ENCODE measurements around the gene DEFB129. TPM values are rescaled to one million over a fixed set of nuclear protein-coding genes. Genes with fewer than 3 reads are reported as not detected.
"Not testable (repeated sequence)": the region's sequence is repeated elsewhere in the genome, so short reads cannot be mapped to it uniquely, and the experiment has no call there.

Gene DEFB129
- total RNA-seq, 6 donors from 2014 or later: not detected

DNA sequence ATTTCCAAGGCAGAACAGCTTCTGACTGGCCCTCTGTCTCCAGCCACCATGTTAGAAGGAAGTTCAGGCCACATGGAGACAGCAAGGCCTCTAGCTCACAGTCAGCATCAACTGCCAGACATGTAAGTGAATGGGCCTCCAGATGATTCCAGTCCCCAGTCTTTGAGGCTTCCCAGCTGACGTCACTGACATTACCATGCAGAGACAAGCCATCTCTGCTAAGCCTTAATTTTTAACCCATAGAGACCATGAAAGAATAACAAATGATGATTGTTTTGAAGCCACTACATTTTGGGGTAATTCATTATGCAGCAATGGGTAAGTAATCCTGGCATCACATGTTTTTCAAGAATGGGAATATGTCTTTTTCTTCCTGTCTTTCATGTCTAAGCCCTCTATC lies 11.3 kb upstream of the DEFB129 start:
- ATAC-seq (ENCODE audit: low FRiP score in 2 of 2): no peak
- H3K27me3 ChIP-seq: no peaks in the 10 kb centered on the region
- TF ChIP-seq, protein P1, sequence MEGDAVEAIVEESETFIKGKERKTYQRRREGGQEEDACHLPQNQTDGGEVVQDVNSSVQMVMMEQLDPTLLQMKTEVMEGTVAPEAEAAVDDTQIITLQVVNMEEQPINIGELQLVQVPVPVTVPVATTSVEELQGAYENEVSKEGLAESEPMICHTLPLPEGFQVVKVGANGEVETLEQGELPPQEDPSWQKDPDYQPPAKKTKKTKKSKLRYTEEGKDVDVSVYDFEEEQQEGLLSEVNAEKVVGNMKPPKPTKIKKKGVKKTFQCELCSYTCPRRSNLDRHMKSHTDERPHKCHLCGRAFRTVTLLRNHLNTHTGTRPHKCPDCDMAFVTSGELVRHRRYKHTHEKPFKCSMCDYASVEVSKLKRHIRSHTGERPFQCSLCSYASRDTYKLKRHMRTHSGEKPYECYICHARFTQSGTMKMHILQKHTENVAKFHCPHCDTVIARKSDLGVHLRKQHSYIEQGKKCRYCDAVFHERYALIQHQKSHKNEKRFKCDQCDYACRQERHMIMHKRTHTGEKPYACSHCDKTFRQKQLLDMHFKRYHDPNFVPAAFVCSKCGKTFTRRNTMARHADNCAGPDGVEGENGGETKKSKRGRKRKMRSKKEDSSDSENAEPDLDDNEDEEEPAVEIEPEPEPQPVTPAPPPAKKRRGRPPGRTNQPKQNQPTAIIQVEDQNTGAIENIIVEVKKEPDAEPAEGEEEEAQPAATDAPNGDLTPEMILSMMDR (IDR thresholded peaks at IDR 0.05): no peak
- no peak for TF ChIP-seq POLR2A (IDR thresholded peaks at IDR 0.05)
- no peak for TF ChIP-seq EP300 (IDR thresholded peaks at IDR 0.05)
- TF ChIP-seq POLR2AphosphoS5 (IDR thresholded peaks at IDR 0.05): no peak
- 67 to 100% methylated on average over 1 of the region's 1 CpG for WGBS, 2 donors
- H3K4me1 ChIP-seq: no peaks in the 10 kb centered on the region
- no peaks in the 10 kb centered on the region for H3K9me3 ChIP-seq
- no peak overlapping the region for H3K27ac ChIP-seq
- no peak overlapping the region for H3K4me3 ChIP-seq
- no peaks in the 10 kb centered on the region for H3K36me3 ChIP-seq
- DNase-seq: no peak

DNA sequence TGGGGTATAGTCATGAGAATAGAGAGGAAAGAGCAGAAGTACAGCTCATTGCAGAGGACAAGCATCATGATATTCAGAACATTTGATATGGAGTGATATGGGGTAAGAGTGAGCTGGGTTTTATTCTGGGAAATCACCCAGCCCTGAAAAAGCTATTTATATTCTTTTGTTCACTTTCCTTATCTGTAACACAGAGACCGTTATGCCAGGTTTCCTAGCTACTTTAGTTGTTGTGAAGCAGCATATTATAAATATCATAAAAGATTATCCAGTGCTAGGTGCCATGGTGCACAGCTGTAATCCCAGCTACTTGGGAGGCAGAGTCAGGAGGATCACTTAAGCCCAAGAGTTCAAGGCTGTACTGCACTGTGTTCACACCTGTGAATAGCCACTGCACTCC lies 9.8 kb upstream of the DEFB129 start:
- Histone ChIP-seq H3K27ac (no peak overlapping the region), H3K27me3 (no peaks in the 10 kb centered on the region), H3K36me3 (no peaks in the 10 kb centered on the region), H3K9me3 (no peaks in the 10 kb centered on the region), H3K4me3 (no peak overlapping the region), H3K4me1 (no peaks in the 10 kb centered on the region)
- WGBS, 2 donors: 50 to 65% methylated on average over 1 of the region's 1 CpG
- ATAC-seq (ENCODE audit: low FRiP score in 2 of 2) (no peak), DNase-seq (no peak)
- TF ChIP-seq POLR2AphosphoS5 (IDR thresholded peaks at IDR 0.05): no peak
- no peak for TF ChIP-seq POLR2A (IDR thresholded peaks at IDR 0.05)
- TF ChIP-seq EP300 (IDR thresholded peaks at IDR 0.05): no peak
- TF ChIP-seq, protein P1 (IDR thresholded peaks at IDR 0.05): no peak

DNA sequence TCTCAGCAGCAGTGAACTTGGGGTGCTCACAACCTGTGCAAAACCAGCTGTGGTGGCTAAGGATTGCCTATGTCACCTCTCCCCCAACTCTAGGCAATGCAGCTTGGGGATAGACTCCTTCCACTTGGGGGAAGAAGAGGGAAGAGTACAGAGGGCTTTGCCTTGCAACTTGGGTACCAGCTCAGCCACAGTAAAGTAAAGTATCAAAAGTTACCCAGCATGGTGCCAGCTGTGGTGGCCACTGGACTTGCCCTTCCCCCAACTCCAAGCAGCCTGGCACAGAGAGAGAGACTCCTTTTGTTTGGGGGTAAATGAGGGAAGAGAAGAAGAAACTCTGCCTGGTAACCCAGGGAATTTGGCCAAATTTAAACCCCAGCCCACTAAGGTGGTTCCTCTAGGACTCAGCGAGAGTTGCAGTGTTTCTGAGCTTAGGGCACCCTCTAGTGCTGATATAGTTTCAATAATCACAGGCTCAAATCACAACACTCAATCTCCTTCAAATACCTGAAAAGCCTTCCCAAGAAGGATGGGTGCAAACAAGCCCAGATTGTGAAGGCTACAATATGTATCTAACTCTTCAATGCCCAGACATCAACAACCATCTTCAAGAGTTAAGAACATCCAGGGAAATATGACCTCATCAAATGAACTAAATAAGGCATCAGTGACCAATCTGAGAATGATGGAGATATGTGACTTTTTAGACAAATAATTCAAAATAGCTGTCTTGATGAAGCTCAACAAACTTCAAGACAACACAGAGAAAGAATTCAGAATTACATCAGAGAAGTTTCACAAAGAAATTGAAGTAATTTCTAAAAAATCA lies 7.6 kb upstream of the DEFB129 start:
- no peak for DNase-seq
- WGBS, 2 donors: 0 to 15% methylated on average over 1 of the region's 1 CpG
- no peaks in the 10 kb centered on the region for H3K9me3 ChIP-seq
- ATAC-seq (ENCODE audit: low FRiP score in 2 of 2): peak in 1 of 2 donors; percentile 63
- H3K27me3 ChIP-seq: peaks cover 0 to 1% (median 0%) of the 10 kb centered on the region in 4 donors
- H3K4me1 ChIP-seq: no peaks in the 10 kb centered on the region
- no peak overlapping the region for H3K27ac ChIP-seq
- no peaks in the 10 kb centered on the region for H3K36me3 ChIP-seq
- TF ChIP-seq, protein P1 (IDR thresholded peaks at IDR 0.05): peak in 2 of 6 experiments; percentile 23 to 33
- TF ChIP-seq POLR2AphosphoS5 (IDR thresholded peaks at IDR 0.05): no peak
- no peak overlapping the region for H3K4me3 ChIP-seq

DNA sequence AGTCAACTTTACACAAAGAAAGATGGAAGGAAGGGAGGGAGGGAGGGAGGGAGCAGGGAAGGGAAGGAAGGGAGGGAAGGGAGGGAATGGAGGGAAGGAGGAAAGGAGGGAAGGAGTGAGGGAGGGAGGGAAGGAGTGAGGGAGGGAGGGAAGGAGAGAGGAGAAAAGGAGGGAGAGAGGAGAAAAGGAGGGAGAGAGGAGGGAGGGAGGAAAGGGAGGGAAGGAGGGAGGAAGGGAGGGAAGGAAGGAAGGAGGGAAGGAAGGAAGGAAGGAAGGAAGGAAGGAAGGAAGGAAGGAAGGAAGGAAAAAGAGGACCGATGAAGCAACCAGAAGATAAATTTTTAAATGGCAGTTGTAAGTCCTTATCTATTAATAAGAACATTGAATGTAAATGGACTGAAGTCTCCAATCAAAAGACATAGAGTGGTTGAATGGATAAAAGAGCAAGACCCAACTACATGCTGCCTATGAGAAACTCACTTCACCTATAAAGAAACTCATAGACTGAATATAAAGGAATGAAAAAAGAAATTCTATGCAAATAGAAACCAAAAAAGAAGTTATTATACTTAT lies 5.7 kb upstream of the DEFB129 start:
- DNase-seq (no peak), ATAC-seq (ENCODE audit: low FRiP score in 2 of 2) (no peak)
- Histone ChIP-seq H3K4me3 (no peak overlapping the region), H3K9me3 (no peaks in the 10 kb centered on the region), H3K36me3 (no peaks in the 10 kb centered on the region), H3K27me3 (peaks cover 0 to 1% (median 0%) of the 10 kb centered on the region in 4 donors), H3K27ac (no peak overlapping the region), H3K4me1 (no peaks in the 10 kb centered on the region)
- 33 to 36% methylated on average over 1 of the region's 1 CpG for WGBS, 2 donors
- TF ChIP-seq, protein P1 (IDR thresholded peaks at IDR 0.05): no peak
- TF ChIP-seq POLR2AphosphoS5 (IDR thresholded peaks at IDR 0.05) (no peak), POLR2A (IDR thresholded peaks at IDR 0.05) (no peak), EP300 (IDR thresholded peaks at IDR 0.05) (no peak)

DNA sequence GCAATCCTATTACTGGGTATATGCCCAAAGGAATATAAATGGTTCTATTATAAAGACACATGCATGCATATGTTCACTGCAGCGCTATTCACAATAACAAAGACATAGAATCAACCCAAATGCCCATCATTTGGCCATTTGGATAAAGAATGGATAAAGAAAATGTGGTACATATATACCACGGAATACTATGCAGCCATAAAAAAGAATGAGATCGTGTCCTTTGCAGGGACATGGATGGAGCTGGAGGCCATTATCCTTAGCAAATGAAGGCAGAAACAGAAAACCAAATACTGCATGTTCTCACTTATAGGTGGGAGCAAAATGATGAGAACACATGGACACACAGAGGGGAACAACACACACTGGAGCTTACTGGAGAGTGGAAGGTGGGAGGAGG lies 1.2 kb upstream of the DEFB129 start:
- not testable (repeated sequence) for H3K9me3 ChIP-seq; DNase-seq; H3K36me3 ChIP-seq; H3K4me3 ChIP-seq; H3K27ac ChIP-seq; ATAC-seq (ENCODE audit: low FRiP score in 2 of 2); H3K27me3 ChIP-seq; H3K4me1 ChIP-seq
- 80 to 85% methylated on average over 3 of the region's 3 CpGs for whole genome bisulfite sequencing, 2 donors
